GM23338 (cell line): ENCODE results near the gene RAB40B. TPM values are rescaled to one million over a fixed set of nuclear protein-coding genes. Genes with fewer than 3 reads are reported as not detected.
"Not testable (repeated sequence)": the region's sequence is repeated elsewhere in the genome, so short reads cannot be mapped to it uniquely, and the experiment has no call there.

ENCODE experiments used
- ATAC-seq: fragments of 200-7000 bp; cut with Tn5 transposase; 3 replicates; pipeline ENCODE4 v1.9.1; 2020
- DNase-seq: peaks from one replicate; pipeline ENCODE4 v3.0.0-alpha.2; 2015; ENCODE audit warnings: low spot score
- H2AFZ ChIP-seq: fragments of 200-600 bp; sonication (generic); 2 replicates; pipeline ENCODE4 v1.8.0; 2016; ENCODE audit warnings: antibody characterized with exemption, mild to moderate bottlenecking, moderate library complexity
- H3F3A ChIP-seq: fragments of 200-600 bp; sonication (generic); replicated peaks from 2 replicates; pipeline ENCODE4 v1.8.0; 2017; ENCODE audit warnings: antibody characterized with exemption, mixed run types, low read depth
- H3K27ac ChIP-seq: fragments of 200-600 bp; sonication (generic); 2 replicates; pipeline ENCODE4 v1.6.1; 2016; ENCODE audit warnings: low read depth
- H3K27me3 ChIP-seq: fragments of 200-600 bp; sonication (generic); 2 replicates; pipeline ENCODE4 v1.8.0; 2016; ENCODE audit warnings: mild to moderate bottlenecking, mixed run types, moderate library complexity; ENCODE audit not compliant: insufficient read depth
- H3K36me3 ChIP-seq: fragments of 200-600 bp; sonication (generic); 2 replicates; pipeline ENCODE4 v1.8.0; 2016; ENCODE audit warnings: mild to moderate bottlenecking; ENCODE audit not compliant: insufficient read depth
- H3K4me1 ChIP-seq: fragments of 200-600 bp; sonication (generic); 2 replicates; pipeline ENCODE4 v1.8.0; 2016; ENCODE audit warnings: mild to moderate bottlenecking, moderate library complexity; ENCODE audit not compliant: insufficient read depth
- H3K4me2 ChIP-seq: fragments of 200-600 bp; sonication (generic); 2 replicates; pipeline ENCODE4 v1.7.1; 2017; ENCODE audit warnings: mixed run types
- H3K4me3 ChIP-seq: fragments of 200-600 bp; sonication (generic); 2 replicates; pipeline ENCODE4 v1.6.1; 2016; ENCODE audit warnings: mixed run types
- H3K79me2 ChIP-seq: fragments of 200-600 bp; sonication (generic); replicated peaks from 2 replicates; pipeline ENCODE4 v1.8.0; 2017; ENCODE audit warnings: mild to moderate bottlenecking; ENCODE audit not compliant: insufficient read depth
- H3K9me2 ChIP-seq: fragments of 200-600 bp; sonication (generic); 2 replicates; pipeline ENCODE4 v1.8.0; 2017; ENCODE audit not compliant: insufficient read depth
- H4K20me1 ChIP-seq: fragments of 200-600 bp; sonication (generic); replicated peaks from 2 replicates; pipeline ENCODE4 v1.8.0; 2017; ENCODE audit warnings: mild to moderate bottlenecking; ENCODE audit not compliant: insufficient read depth
- H3K27ac Mint-ChIP-seq: 2 replicates; pipeline ENCODE4 v1.8.0; 2020; ENCODE audit warnings: inconsistent platforms, mild to moderate bottlenecking, moderate library complexity, mixed read lengths
- H3K27me3 Mint-ChIP-seq: 3 replicates; pipeline ENCODE4 v1.8.0; 2022; ENCODE audit warnings: low read depth, mild to moderate bottlenecking, moderate library complexity, mixed read lengths, inconsistent platforms; ENCODE audit not compliant: insufficient read depth, poor library complexity
- H3K36me3 Mint-ChIP-seq: 3 replicates; pipeline ENCODE4 v1.8.0; 2021; ENCODE audit warnings: low read depth, mild to moderate bottlenecking, inconsistent platforms, moderate library complexity, mixed read lengths
- H3K4me1 Mint-ChIP-seq: 3 replicates; pipeline ENCODE4 v1.8.0; 2020; ENCODE audit warnings: mild to moderate bottlenecking, inconsistent platforms, mixed read lengths
- H3K4me3 Mint-ChIP-seq: 3 replicates; pipeline ENCODE4 v1.8.0; 2021; ENCODE audit warnings: moderate library complexity, mild to moderate bottlenecking, inconsistent platforms, mixed read lengths
- H3K9me3 Mint-ChIP-seq: 3 replicates; pipeline ENCODE4 v1.8.0; 2020; ENCODE audit warnings: moderate library complexity, mild to moderate bottlenecking, inconsistent platforms, mixed read lengths
- CREB1 ChIP-seq: fragments of 250-450 bp; sonication (Bioruptor Pico); IDR thresholded peaks from 2 replicates; pipeline ENCODE4 v1.5.0; 2020; ENCODE audit warnings: low read depth, mild to moderate bottlenecking, moderate library complexity
- EZH2phosphoT487 ChIP-seq: fragments of 200-600 bp; sonication (generic); IDR thresholded peaks from one replicate; pipeline ENCODE4 v1.8.1; 2018; ENCODE audit warnings: antibody characterized with exemption; ENCODE audit not compliant: unreplicated experiment
- JUNB ChIP-seq: IDR thresholded peaks from one replicate; pipeline ENCODE4 v1.6.1; 2016; ENCODE audit warnings: antibody characterized with exemption; ENCODE audit not compliant: unreplicated experiment
- polyA plus RNA-seq: library from polyadenylated mRNA; unstranded; fragments of >200 nt; fragmentation: Nextera tagmentation; extraction: Ambion mirVana; gene quantifications from 2 replicates; pipeline ENCODE4 v1.2.1, GENCODE V29; 2016
- total RNA-seq: library from RNA; depleted of rRNA; stranded (reverse); fragments of >200 nt; shearing (Covaris generic); gene quantifications from 2 replicates; pipeline ENCODE4 v1.2.3, GENCODE V29; 2014
- TF ChIP-seq, protein P1 (sequence below), 2 experiments: fragments of 200-600 bp in 1 of 2; sonication (generic) in 1 of 2; conservative IDR thresholded peaks; 2 replicates each; pipeline versions ENCODE4 v1.5.1 to v1.6.1; 2016 to 2017; ENCODE audit warnings: antibody characterized with exemption in 2 of 2, low read depth in 2 of 2, mild to moderate bottlenecking in 2 of 2, moderate library complexity in 1 of 2

The RAB40B gene
- total and polyA plus RNA-seq, 2 experiments from 2014 or later: 4.2 to 5.2 TPM

DNA sequence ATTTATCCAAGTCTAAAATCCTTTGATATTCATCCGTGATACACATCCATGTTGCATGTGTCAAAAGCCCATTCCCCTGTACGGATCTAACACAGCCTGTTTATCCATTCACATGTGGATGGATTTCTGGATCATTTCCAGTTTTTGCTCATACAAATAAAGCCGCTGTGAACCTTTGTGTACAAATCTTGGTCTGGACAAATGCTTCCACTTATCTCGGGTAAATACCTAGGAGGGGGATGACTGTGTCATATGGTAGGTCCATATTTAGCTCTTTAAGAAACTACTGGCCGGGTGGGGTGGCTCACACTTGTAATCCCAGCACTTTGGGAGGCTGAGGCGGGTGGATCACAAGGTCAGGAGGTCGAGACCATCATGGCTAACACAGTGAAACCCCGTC is 47.0 kb upstream of the RAB40B start (continued):
- TF ChIP-seq, protein P1, sequence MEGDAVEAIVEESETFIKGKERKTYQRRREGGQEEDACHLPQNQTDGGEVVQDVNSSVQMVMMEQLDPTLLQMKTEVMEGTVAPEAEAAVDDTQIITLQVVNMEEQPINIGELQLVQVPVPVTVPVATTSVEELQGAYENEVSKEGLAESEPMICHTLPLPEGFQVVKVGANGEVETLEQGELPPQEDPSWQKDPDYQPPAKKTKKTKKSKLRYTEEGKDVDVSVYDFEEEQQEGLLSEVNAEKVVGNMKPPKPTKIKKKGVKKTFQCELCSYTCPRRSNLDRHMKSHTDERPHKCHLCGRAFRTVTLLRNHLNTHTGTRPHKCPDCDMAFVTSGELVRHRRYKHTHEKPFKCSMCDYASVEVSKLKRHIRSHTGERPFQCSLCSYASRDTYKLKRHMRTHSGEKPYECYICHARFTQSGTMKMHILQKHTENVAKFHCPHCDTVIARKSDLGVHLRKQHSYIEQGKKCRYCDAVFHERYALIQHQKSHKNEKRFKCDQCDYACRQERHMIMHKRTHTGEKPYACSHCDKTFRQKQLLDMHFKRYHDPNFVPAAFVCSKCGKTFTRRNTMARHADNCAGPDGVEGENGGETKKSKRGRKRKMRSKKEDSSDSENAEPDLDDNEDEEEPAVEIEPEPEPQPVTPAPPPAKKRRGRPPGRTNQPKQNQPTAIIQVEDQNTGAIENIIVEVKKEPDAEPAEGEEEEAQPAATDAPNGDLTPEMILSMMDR (conservative IDR thresholded peaks at IDR 0.05; ENCODE audit: low read depth in 2 of 2): no peak
- TF ChIP-seq EZH2phosphoT487: no peak
- TF ChIP-seq JUNB: no peak

DNA sequence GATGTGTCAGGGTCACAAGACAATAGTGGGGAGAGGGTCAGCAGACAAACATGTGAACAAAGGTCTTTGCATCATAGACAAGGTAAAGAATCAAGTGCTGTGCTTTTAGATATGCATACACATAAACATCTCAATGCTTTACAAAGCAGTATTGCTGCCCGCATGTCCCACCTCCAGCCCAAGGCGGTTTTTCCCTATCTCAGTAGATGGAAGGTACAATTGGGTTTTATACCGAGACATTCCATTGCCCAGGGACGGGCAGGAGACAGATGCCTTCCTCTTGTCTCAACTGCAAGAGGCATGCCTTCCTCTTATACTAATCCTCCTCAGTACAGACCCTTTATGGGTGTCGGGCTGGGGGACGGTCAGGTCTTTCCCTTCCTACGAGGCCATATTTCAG is 46.2 kb upstream of the RAB40B start:
- peaks cover 39% of the 10 kb centered on the region for H3K9me3 Mint-ChIP-seq
- Histone ChIP-seq H3K4me2 (0 out of 2 replicates have a peak overlapping the region, but pooled peaks have one; percentile 20), H3K36me3 (peaks cover 25% of the 10 kb centered on the region), H3K27me3 (peaks cover 10% of the 10 kb centered on the region; the same call in 1 of the 2 replicates), H3K27ac (peak overlapping the region; percentile 26; the same call in 1 of the 2 replicates), H3K4me1 (peaks cover 13% of the 10 kb centered on the region)
- not testable (repeated sequence) for H3K27ac Mint-ChIP-seq, H3K4me3 ChIP-seq, H2AFZ ChIP-seq, H3K9me2 ChIP-seq, H4K20me1 ChIP-seq, H3K4me1 Mint-ChIP-seq, ATAC-seq, H3K27me3 Mint-ChIP-seq, H3K4me3 Mint-ChIP-seq, H3F3A ChIP-seq, H3K79me2 ChIP-seq
- DNase-seq: peak; percentile 22
- H3K36me3 Mint-ChIP-seq: peaks cover 62% of the 10 kb centered on the region

DNA sequence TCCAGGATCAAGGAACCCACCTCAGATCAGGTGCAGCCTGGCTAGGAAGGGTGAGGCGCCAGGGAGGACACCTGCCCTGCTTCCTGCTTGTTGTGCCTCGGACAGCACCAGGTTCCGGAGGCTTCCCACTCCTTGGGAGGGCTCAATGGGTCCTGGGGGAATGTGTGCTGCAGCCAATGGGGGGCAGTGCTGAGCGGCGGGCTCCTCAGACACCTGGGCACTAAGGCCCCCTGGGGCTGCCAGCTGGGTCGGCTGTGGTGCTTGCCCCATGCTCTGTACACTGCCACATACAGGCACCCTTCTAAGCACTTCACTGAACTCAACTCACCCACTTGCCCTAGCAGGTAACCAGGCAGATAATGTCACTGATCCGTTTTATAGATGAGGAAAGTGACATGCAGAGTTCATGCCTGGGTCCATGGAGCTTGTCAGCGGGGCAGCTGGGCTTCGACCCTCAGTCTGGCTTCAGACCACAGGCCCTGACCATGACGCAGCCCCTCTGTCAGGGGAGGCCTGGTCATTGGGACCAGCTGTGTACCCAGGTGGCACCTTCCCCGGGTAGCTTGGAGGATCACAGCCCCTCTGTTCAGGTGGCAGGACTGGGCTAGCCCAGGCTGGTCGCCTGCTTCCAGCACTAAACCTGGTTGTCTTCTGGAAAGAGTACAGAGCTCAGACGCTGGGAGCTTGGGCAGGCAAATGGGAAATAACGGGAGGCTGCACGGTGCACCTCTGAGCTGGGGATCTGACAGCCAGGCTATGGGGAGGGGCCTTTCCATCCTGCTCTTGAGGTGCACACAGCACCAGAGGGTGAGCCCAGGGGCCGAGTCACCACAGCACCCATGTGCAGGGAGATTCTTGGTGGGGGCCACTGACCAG is 45.1 kb upstream of the RAB40B start:
- H3K79me2 ChIP-seq: no peaks in the 10 kb centered on the region
- H3K36me3 ChIP-seq: peaks cover 25% of the 10 kb centered on the region
- peaks cover 4% of the 10 kb centered on the region for H3K27me3 Mint-ChIP-seq
- H4K20me1 ChIP-seq: no peaks in the 10 kb centered on the region
- H3K4me3 Mint-ChIP-seq: no peak overlapping the region
- H3K36me3 Mint-ChIP-seq: peaks cover 66% of the 10 kb centered on the region
- no peak overlapping the region for H2AFZ ChIP-seq
- no peak overlapping the region for H3K4me3 ChIP-seq
- H3F3A ChIP-seq: no peaks in the 10 kb centered on the region
- peak; percentile 54 for DNase-seq
- no peak overlapping the region for H3K27ac ChIP-seq
- no peaks in the 10 kb centered on the region for H3K27me3 ChIP-seq
- H3K4me1 Mint-ChIP-seq: peaks cover 3% of the 10 kb centered on the region; the same call in 1 of the 3 replicates
- H3K27ac Mint-ChIP-seq: no peak overlapping the region
- peaks cover 39% of the 10 kb centered on the region for H3K9me3 Mint-ChIP-seq
- 0 out of 2 replicates have a peak, but pooled peaks cover 8% of the 10 kb centered on the region for H3K9me2 ChIP-seq
- H3K4me1 ChIP-seq: peaks cover 13% of the 10 kb centered on the region
- peak; percentile 91 for ATAC-seq
- no peak overlapping the region for H3K4me2 ChIP-seq
- no peak for TF ChIP-seq CREB1 (CRISPR knock-in tag)
- TF ChIP-seq, protein P1 (conservative IDR thresholded peaks at IDR 0.05; ENCODE audit: low read depth in 2 of 2): peak; percentile 38 to 59
